Coronary artery (tissue), 2 donors: ENCODE measurements around the gene GRID1.
A peak's percentile ranks its signal among the peaks of the same experiment; 100 is the strongest.
"Not testable (repeated sequence)": the region's sequence is repeated elsewhere in the genome, so short reads cannot be mapped to it uniquely, and the experiment has no call there.

Experiments used
- DNase-seq: peaks from one replicate; pipeline ENCODE4 v3.0.0-alpha.2; 2017; ENCODE audit warnings: low spot score
- H3K27ac ChIP-seq, 2 donors: fragments of 200-600 bp; sonication (generic); one replicate each; pipeline ENCODE4 v1.5.1; 2016 to 2019
- H3K4me3 ChIP-seq: fragments of 200-600 bp; sonication (generic); 2 replicates; pipeline ENCODE4 v1.5.1; 2016; ENCODE audit warnings: mild to moderate bottlenecking, moderate library complexity
- CTCF ChIP-seq: fragments of 200-600 bp; sonication (generic); IDR thresholded peaks from one replicate; pipeline ENCODE4 v1.5.1; 2019; ENCODE audit warnings: antibody characterized with exemption

GRID1 gene

GRCh38 chr10:86109421-86109820 lies 257.2 kb downstream of the GRID1 start:
- peak; percentile 54 for DNase-seq
- no peak for TF ChIP-seq CTCF
- H3K27ac ChIP-seq: no peak overlapping the region
- no peak overlapping the region for H3K4me3 ChIP-seq

- TF ChIP-seq CTCF: no peak
- Histone ChIP-seq H3K27ac (no peak overlapping the region), H3K4me3 (no peak overlapping the region)
- DNase-seq: no peak
These were observed 257.9 kb downstream of the GRID1 start for GRCh38 chr10:86108696-86109095.

GRCh38 chr10:86107611-86108310 lies 258.8 kb downstream of the GRID1 start:
- peak; percentile 29 for DNase-seq
- H3K4me3 ChIP-seq, H3K27ac ChIP-seq: not testable (repeated sequence)

GRCh38 chr10:86107131-86107530 lies 259.5 kb downstream of the GRID1 start:
- no peak for TF ChIP-seq CTCF
- no peak overlapping the region for H3K4me3 ChIP-seq
- DNase-seq: peak; percentile 62
- no peak overlapping the region for H3K27ac ChIP-seq

GRCh38 chr10:86106616-86107015 lies 260.0 kb downstream of the GRID1 start:
- no peak for TF ChIP-seq CTCF
- Histone ChIP-seq H3K4me3 (no peak overlapping the region), H3K27ac (no peak overlapping the region)
- peak; percentile 40 for DNase-seq

- no peak for TF ChIP-seq CTCF
- Histone ChIP-seq H3K4me3 (no peak overlapping the region), H3K27ac (no peak overlapping the region)
- DNase-seq: no peak
These were observed 261.0 kb downstream of the GRID1 start for GRCh38 chr10:86105640-86106039.

- no peak overlapping the region for H3K27ac ChIP-seq
- H3K4me3 ChIP-seq: no peak overlapping the region
- no peak for DNase-seq
- TF ChIP-seq CTCF: no peak
These were observed 261.4 kb downstream of the GRID1 start for GRCh38 chr10:86105181-86105580.
